ENCODE measurements around the gene AKR1B15. TPM values are rescaled to one million over a fixed set of nuclear protein-coding genes. Genes with fewer than 3 reads are reported as not detected.

AKR1B15 gene
- polyA plus RNA-seq, 1 donor (not counting 4 experiments of a cell fraction or from before 2014, with no cell fraction given), result 0.28 TPM

DNA sequence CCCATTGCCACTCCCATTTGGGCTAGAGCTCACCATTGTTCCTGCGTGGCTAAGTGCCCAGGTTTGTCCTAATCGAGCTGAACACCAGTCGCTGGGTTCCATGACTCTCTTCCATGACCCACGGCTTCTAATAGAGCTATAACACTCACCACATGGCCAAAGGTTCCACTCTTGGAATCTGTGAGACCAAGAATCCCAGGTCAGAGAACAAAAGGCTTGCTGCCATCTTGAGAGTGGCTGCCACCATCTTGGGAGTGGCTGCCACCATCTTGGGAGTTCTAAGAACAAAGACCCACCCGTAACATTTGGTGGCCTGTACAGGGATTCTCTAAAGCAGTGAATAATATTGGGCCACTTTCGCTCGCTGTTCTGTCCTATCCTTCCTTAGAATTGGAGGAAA is 37.0 kb downstream of the AKR1B15 start:
- no peak for TF ChIP-seq EZH2 (IDR thresholded peaks at IDR 0.05; ENCODE audit: low read length)
- TF ChIP-seq, protein P1, sequence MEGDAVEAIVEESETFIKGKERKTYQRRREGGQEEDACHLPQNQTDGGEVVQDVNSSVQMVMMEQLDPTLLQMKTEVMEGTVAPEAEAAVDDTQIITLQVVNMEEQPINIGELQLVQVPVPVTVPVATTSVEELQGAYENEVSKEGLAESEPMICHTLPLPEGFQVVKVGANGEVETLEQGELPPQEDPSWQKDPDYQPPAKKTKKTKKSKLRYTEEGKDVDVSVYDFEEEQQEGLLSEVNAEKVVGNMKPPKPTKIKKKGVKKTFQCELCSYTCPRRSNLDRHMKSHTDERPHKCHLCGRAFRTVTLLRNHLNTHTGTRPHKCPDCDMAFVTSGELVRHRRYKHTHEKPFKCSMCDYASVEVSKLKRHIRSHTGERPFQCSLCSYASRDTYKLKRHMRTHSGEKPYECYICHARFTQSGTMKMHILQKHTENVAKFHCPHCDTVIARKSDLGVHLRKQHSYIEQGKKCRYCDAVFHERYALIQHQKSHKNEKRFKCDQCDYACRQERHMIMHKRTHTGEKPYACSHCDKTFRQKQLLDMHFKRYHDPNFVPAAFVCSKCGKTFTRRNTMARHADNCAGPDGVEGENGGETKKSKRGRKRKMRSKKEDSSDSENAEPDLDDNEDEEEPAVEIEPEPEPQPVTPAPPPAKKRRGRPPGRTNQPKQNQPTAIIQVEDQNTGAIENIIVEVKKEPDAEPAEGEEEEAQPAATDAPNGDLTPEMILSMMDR (optimal IDR thresholded peaks at IDR 0.05 in 1 of 3, IDR thresholded peaks at IDR 0.05 in 1 of 3, conservative IDR thresholded peaks at IDR 0.05 in 1 of 3; ENCODE audit: extremely low read depth in 1 of 3, insufficient read depth in 2 of 3, low read length in 3 of 3), result no peak
- H3K4me3 ChIP-seq (ENCODE audit: control insufficient read depth in 2 of 3, extremely low read depth in 1 of 3, insufficient read depth in 2 of 3, low read depth in 1 of 3, low read length in 3 of 3), result no peak overlapping the region
- FAIRE-seq (no peak), DNase-seq (ENCODE audit: low read depth, low spot score) (no peak)
- no peak overlapping the region for H3K9ac ChIP-seq (ENCODE audit: control insufficient read depth, extremely low read depth, insufficient read depth, low read length)
- no peaks in the 10 kb centered on the region for H3K27me3 ChIP-seq (ENCODE audit: control insufficient read depth, extremely low read depth, insufficient read depth, low read length)
- H3K9me1 ChIP-seq (ENCODE audit: control insufficient read depth, extremely low read depth, insufficient read depth, low read length), result no peaks in the 10 kb centered on the region
- H3K9me3 ChIP-seq (ENCODE audit: control insufficient read depth, low read depth, low read length), result no peaks in the 10 kb centered on the region
- no peak overlapping the region for H2AFZ ChIP-seq (ENCODE audit: control insufficient read depth, low read length)
- H4K20me1 ChIP-seq (ENCODE audit: control insufficient read depth, extremely low read depth, insufficient read depth, low read length), result no peaks in the 10 kb centered on the region
- H3K79me2 ChIP-seq (ENCODE audit: control insufficient read depth, insufficient read depth, low read length), result no peaks in the 10 kb centered on the region
- H3K27ac ChIP-seq (ENCODE audit: control insufficient read depth, insufficient read depth, low read length), result no peak overlapping the region
- H3K36me3 ChIP-seq (ENCODE audit: control insufficient read depth in 2 of 2, extremely low read depth in 1 of 2, insufficient read depth in 2 of 2, low read length in 2 of 2), result no peaks in the 10 kb centered on the region
- dilution Hi-C loops (cut with MboI; ENCODE audit: extremely low pct_ligation_motif_present, low sequenced_read_pairs), result no loop called here
- no peak overlapping the region for H3K4me2 ChIP-seq (ENCODE audit: control insufficient read depth, extremely low read depth, insufficient read depth, low read depth, low read length)
- H3K4me1 ChIP-seq (ENCODE audit: control insufficient read depth, extremely low read depth, insufficient read depth, low read length), result peaks cover 6% of the 10 kb centered on the region

DNA sequence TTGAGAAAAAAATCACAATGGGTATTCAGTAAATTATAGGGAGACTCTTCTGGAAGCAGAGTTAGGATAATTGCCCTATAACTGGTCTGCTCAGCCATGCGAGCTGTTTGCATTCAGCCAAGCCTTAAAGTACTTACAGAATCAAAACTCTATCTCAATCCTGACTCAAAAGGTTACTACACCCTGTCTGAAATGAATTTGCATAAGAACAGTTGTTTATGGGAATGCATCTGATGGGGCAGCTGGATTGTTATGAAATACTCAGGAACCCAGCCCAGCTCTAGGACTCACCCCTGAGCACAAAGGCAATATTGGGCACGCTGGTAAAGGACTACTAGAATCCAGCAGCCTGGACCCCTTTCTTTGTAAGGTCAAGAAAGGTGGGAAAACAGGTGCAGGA is 38.8 kb downstream of the AKR1B15 start:
- no peak for DNase-seq (ENCODE audit: low read depth, low spot score)
- Histone ChIP-seq H3K27me3 (ENCODE audit: control insufficient read depth, extremely low read depth, insufficient read depth, low read length) (no peaks in the 10 kb centered on the region), H3K4me1 (ENCODE audit: control insufficient read depth, extremely low read depth, insufficient read depth, low read length) (peaks cover 6% of the 10 kb centered on the region), H3K9ac (ENCODE audit: control insufficient read depth, extremely low read depth, insufficient read depth, low read length) (no peak overlapping the region), H3K4me3 (ENCODE audit: control insufficient read depth in 2 of 3, extremely low read depth in 1 of 3, insufficient read depth in 2 of 3, low read depth in 1 of 3, low read length in 3 of 3) (no peak overlapping the region), H3K4me2 (ENCODE audit: control insufficient read depth, extremely low read depth, insufficient read depth, low read depth, low read length) (no peak overlapping the region), H3K9me3 (ENCODE audit: control insufficient read depth, low read depth, low read length) (peaks cover 3% of the 10 kb centered on the region), H3K79me2 (ENCODE audit: control insufficient read depth, insufficient read depth, low read length) (no peaks in the 10 kb centered on the region), H3K9me1 (ENCODE audit: control insufficient read depth, extremely low read depth, insufficient read depth, low read length) (no peaks in the 10 kb centered on the region), H4K20me1 (ENCODE audit: control insufficient read depth, extremely low read depth, insufficient read depth, low read length) (no peaks in the 10 kb centered on the region), H3K27ac (ENCODE audit: control insufficient read depth, insufficient read depth, low read length) (no peak overlapping the region), H3K36me3 (ENCODE audit: control insufficient read depth in 2 of 2, extremely low read depth in 1 of 2, insufficient read depth in 2 of 2, low read length in 2 of 2) (no peaks in the 10 kb centered on the region), H2AFZ (ENCODE audit: control insufficient read depth, low read length) (no peak overlapping the region)
- no peak for FAIRE-seq
- dilution Hi-C loops (cut with MboI; ENCODE audit: extremely low pct_ligation_motif_present, low sequenced_read_pairs), result no loop called here
- no peak for TF ChIP-seq EZH2 (IDR thresholded peaks at IDR 0.05; ENCODE audit: low read length)
- TF ChIP-seq, protein P1 (optimal IDR thresholded peaks at IDR 0.05 in 1 of 3, IDR thresholded peaks at IDR 0.05 in 1 of 3, conservative IDR thresholded peaks at IDR 0.05 in 1 of 3; ENCODE audit: extremely low read depth in 1 of 3, insufficient read depth in 2 of 3, low read length in 3 of 3), result no peak

Data from keratinocyte (primary cell).